Esophagus muscularis mucosa (tissue), 3 donors: ENCODE results near the gene HERC4.

Source experiments
- EP300 ChIP-seq: sonication (generic); formaldehyde crosslinking; IDR thresholded peaks from one replicate; pipeline ENCODE4 v1.6.1; 2017; ENCODE audit warnings: antibody characterized with exemption
- TF ChIP-seq, protein P1 (sequence below), 3 experiments: fragments of 200-600 bp in 2 of 3; fragments of 450-650 bp in 1 of 3; sonication (generic) in 2 of 3; IDR thresholded peaks; one replicate each; pipeline ENCODE4 v1.5.1; 2017 to 2019; ENCODE audit warnings: antibody characterized with exemption in 3 of 3, mild to moderate bottlenecking in 2 of 3, moderate library complexity in 1 of 3

DNA sequence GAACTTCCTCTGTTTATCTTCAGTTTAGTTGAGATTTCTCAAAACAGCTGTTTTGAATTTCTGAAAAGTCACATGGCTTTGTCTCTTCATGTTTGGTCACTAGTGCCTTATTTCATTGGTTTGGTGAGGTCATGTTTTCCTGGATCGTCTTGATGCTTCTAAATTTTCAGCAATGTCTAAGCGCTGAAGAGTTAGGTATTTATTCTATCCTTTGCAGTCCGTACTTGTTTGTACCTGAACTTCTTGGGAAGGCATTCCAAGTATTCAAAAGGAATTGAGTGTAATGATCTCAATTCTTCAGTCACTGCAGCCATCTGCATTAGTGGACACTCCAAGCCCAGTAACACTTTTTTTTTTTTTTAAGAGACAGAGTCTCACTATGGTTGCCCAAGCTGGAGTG is 67.7 kb downstream of the HERC4 start:
- TF ChIP-seq, protein P1, sequence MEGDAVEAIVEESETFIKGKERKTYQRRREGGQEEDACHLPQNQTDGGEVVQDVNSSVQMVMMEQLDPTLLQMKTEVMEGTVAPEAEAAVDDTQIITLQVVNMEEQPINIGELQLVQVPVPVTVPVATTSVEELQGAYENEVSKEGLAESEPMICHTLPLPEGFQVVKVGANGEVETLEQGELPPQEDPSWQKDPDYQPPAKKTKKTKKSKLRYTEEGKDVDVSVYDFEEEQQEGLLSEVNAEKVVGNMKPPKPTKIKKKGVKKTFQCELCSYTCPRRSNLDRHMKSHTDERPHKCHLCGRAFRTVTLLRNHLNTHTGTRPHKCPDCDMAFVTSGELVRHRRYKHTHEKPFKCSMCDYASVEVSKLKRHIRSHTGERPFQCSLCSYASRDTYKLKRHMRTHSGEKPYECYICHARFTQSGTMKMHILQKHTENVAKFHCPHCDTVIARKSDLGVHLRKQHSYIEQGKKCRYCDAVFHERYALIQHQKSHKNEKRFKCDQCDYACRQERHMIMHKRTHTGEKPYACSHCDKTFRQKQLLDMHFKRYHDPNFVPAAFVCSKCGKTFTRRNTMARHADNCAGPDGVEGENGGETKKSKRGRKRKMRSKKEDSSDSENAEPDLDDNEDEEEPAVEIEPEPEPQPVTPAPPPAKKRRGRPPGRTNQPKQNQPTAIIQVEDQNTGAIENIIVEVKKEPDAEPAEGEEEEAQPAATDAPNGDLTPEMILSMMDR (IDR thresholded peaks at IDR 0.05): no peak
- TF ChIP-seq EP300: no peak
